Psoas muscle (tissue), 8 donors: ENCODE measurements around the gene LTBP1. TPM values are rescaled to one million over a fixed set of nuclear protein-coding genes. Genes with fewer than 3 reads are reported as not detected.

ENCODE experiments used
- ATAC-seq, 4 donors: fragments of 200-7000 bp; cut with Tn5 transposase; one replicate each; pipeline ENCODE4 v1.9.1; 2020; ENCODE audit warnings: moderate library complexity in 3 of 4, mild to moderate bottlenecking in 2 of 4
- DNase-seq, 2 donors: peaks; one replicate each; pipeline ENCODE4 v3.0.0-alpha.2; 2020
- H3K27ac ChIP-seq: fragments of 200-600 bp; one replicate; pipeline ENCODE4 v1.8.0; 2022
- H3K27me3 ChIP-seq, 3 donors: fragments of 200-600 bp in 1 of 3; one replicate each; pipeline versions ENCODE4 v1.6.1 to v1.8.0; 2013 to 2022; ENCODE audit warnings: low read length in 2 of 3, mild to moderate bottlenecking in 2 of 3, moderate library complexity in 1 of 3; ENCODE audit not compliant: insufficient read depth in 3 of 3
- H3K36me3 ChIP-seq, 2 donors: fragments of 200-600 bp in 1 of 2; one replicate each; pipeline versions ENCODE4 v1.6.1 to v1.8.0; 2013 to 2022; ENCODE audit warnings: low read depth in 1 of 2, mild to moderate bottlenecking in 1 of 2, moderate library complexity in 1 of 2; ENCODE audit not compliant: insufficient read depth in 1 of 2
- H3K4me1 ChIP-seq: fragments of 200-600 bp; one replicate; pipeline ENCODE4 v1.8.0; 2022
- H3K4me3 ChIP-seq: fragments of 200-600 bp; one replicate; pipeline ENCODE4 v1.8.0; 2022; ENCODE audit warnings: mild to moderate bottlenecking
- H3K9me3 ChIP-seq: fragments of 200-600 bp; one replicate; pipeline ENCODE4 v1.8.0; 2022
- WGBS, 3 donors: extraction: QIAGEN DNeasy Blood & Tissue Kit; methylation state at CpG; one replicate each; pipeline versions ENCODE4 v1.1.6 to v1.1.7; 2013; 5-methylcytosine and 5-hydroxymethylcytosine counted together
- intact Hi-C, 2 donors: fragments of 100-400 bp; cut with DNase I; formaldehyde crosslinking; loops; one replicate each; pipeline versions ENCODE4 v1.11.0 to v1.14.2; 2022
- polyA plus RNA-seq, 3 donors: library from polyadenylated mRNA; stranded (reverse); fragments of 200-250 nt; gene quantifications; one replicate each; pipeline ENCODE4 v1.2.3, GENCODE V29; 2013
- total RNA-seq, 4 donors: library from RNA; stranded (reverse); fragmentation: NEBNext Ultra II Directional in 2 of 4; extraction: Animal tissue kit (Norgen Biotek cat#: 25700) in 2 of 4; gene quantifications; one replicate each; pipeline versions ENCODE4 v1.2.1 to v1.2.4, GENCODE V29; 2021 to 2023
- TF ChIP-seq, protein P1 (sequence below): fragments of 200-600 bp; IDR thresholded peaks from one replicate; pipeline ENCODE4 v1.8.0; 2022; ENCODE audit warnings: antibody characterized with exemption
- donor health status: healthy with polysubstance abuse.
- donor health status: DM: no; HTN: no; CAD: no; lungs with moderate emphysema.
- donor health status: Bipolar disorder and iron deficiency.
- donor health status: healthy.
- donor health status: DM: yes; HTN: yes; CAD: no.
- donor health status: DM: no; HTN: no; CAD: no.
- donor health status: DM: no; HTN: no; CAD: no.
- donor health status: DM: yes; HTN: yes; CAD: no.

LTBP1 gene
- total and polyA plus RNA-seq, 7 donors = 5.9 to 26.8 (median 9.5) TPM

DNA sequence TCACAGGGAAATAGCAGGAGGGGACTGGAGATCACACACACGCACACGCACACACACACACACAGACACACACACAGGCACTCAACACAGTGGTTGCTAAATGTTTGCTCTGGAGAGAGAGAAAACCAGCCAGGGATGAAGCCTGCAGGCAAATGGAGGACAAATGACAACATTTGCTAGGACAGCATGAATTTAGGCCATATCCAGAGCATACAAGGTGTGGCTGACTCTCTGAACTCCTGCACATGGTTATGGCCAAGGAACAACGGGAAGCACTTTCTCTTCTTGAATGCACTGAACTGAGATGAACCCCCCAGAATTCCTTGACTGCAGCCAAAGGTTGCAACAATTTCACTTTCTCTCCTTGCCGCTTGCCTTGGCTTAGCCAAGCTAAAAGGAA, 299.7 kb downstream of the LTBP1 start:
- no peak overlapping the region for H3K27ac ChIP-seq
- no peak for DNase-seq
- TF ChIP-seq, protein P1, sequence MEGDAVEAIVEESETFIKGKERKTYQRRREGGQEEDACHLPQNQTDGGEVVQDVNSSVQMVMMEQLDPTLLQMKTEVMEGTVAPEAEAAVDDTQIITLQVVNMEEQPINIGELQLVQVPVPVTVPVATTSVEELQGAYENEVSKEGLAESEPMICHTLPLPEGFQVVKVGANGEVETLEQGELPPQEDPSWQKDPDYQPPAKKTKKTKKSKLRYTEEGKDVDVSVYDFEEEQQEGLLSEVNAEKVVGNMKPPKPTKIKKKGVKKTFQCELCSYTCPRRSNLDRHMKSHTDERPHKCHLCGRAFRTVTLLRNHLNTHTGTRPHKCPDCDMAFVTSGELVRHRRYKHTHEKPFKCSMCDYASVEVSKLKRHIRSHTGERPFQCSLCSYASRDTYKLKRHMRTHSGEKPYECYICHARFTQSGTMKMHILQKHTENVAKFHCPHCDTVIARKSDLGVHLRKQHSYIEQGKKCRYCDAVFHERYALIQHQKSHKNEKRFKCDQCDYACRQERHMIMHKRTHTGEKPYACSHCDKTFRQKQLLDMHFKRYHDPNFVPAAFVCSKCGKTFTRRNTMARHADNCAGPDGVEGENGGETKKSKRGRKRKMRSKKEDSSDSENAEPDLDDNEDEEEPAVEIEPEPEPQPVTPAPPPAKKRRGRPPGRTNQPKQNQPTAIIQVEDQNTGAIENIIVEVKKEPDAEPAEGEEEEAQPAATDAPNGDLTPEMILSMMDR = no peak

DNA sequence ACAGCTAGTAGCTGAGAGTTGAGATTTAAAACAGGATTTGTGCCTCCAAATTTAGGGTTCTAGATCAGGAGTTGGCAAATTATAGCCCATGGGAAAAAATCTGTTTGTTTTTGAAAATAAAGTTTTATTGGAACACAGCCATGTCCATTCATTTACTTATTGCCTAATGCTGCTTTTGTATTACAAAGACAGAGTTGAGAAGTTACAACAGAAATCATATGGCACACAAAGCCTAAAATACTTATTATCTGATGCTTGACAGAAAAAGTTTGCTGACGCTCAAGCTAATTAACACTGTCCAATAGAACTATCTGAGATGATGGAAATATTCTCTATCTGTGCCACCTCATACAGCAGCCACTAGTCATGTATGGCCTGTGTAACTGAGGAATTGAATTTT, 300.6 kb downstream of the LTBP1 start:
- Histone ChIP-seq H3K36me3 (no peaks in the 10 kb centered on the region), H3K4me1 (no peaks in the 10 kb centered on the region), H3K9me3 (no peaks in the 10 kb centered on the region), H3K4me3 (no peak overlapping the region), H3K27ac (no peak overlapping the region), H3K27me3 (no peaks in the 10 kb centered on the region)
- intact Hi-C loops = no loop called here
- 94 to 100% (median 95%) methylated on average over 1 of the region's 1 CpG for WGBS, 3 donors
- TF ChIP-seq, protein P1 = no peak
- DNase-seq (no peak), ATAC-seq (no peak)

More for the DNA sequence above, 299.7 kb downstream of the LTBP1 start:
- no peak overlapping the region for H3K4me3 ChIP-seq
- peak in 2 of 4 donors; percentile 28 to 32 for ATAC-seq
- H3K9me3 ChIP-seq = no peaks in the 10 kb centered on the region
- H3K36me3 ChIP-seq = no peaks in the 10 kb centered on the region
- H3K27me3 ChIP-seq = no peaks in the 10 kb centered on the region
- WGBS, 3 donors = 71 to 77% (median 73%) methylated on average over 4 of the region's 4 CpGs
- no peaks in the 10 kb centered on the region for H3K4me1 ChIP-seq
- intact Hi-C loops = no loop called here

DNA sequence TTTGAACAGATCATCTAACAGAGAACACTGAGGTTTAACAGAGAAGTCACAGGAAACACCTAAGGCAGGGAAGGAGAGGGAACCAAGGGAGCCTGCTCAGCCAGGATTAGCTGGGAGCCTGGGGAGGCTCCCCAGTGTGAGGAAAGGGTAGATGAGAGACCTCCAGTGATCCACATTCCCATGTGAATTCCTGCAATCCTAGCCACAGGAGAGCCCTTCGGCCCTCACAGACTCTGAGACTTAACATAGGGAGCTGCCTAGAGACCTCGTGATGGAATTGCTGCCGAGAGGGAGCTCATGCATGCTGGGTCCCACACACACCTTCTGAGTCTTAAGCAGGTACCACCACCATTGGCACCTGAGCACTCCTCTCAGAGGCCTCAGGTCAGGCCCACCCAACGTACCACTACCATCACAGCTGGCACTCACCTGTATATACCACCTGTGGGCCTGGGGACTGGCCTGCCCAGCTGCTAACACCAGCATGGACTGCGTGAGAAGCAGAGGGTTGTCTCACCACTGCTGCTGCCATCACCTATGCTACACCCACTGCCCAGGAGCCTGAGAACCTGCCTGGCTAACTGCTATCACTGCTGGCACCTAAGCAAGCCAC, 303.8 kb downstream of the LTBP1 start:
- no peak for ATAC-seq
- Histone ChIP-seq H3K4me1 (no peaks in the 10 kb centered on the region), H3K4me3 (no peak overlapping the region), H3K27me3 (no peaks in the 10 kb centered on the region), H3K27ac (no peak overlapping the region), H3K36me3 (peaks cover 4 to 9% of the 10 kb centered on the region in 2 donors), H3K9me3 (no peaks in the 10 kb centered on the region)
- intact Hi-C loops = no loop called here
- TF ChIP-seq, protein P1 = no peak
- 91 to 99% (median 96%) methylated on average over 5 of the region's 5 CpGs for WGBS, 3 donors
- no peak for DNase-seq

DNA sequence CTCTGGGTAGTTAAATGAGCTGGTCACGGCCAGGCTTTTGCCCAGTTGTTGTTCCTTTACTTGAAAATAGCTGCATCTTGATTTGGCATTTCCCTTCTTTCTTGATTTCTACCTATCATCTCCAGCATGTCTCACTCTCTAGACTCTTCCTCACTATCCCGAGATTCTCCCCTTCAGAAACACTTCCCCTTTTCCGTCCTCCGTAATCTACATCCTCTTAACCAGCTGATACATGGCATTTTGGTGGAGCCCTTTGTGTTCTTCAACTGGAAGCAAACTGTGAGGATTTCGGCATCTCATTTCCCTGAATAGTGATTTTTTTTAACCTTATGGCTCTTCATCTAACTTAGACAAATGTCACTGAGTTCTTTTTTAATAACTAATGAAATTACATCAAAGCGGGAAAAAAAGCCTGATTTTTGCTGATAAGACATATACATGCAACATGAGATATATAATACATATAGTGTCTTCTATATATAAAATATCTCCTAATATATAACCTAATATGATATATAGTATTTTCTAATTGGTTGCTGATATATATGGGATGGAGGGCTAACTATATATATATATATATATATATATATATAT, 309.5 kb downstream of the LTBP1 start:
- H3K9me3 ChIP-seq = no peaks in the 10 kb centered on the region
- TF ChIP-seq, protein P1 = no peak
- no peak for DNase-seq
- intact Hi-C loops = no loop called here
- no peak overlapping the region for H3K27ac ChIP-seq
- H3K4me3 ChIP-seq = no peak overlapping the region
- 84 to 89% (median 89%) methylated on average over 6 of the region's 6 CpGs for WGBS, 3 donors
- H3K4me1 ChIP-seq = no peaks in the 10 kb centered on the region
- ATAC-seq = no peak
- peaks cover 4 to 9% of the 10 kb centered on the region in 2 donors for H3K36me3 ChIP-seq
- no peaks in the 10 kb centered on the region for H3K27me3 ChIP-seq
